GM19395 (cell line): ENCODE results near the gene TBX10.
"Not testable (repeated sequence)": the region's sequence is repeated elsewhere in the genome, so short reads cannot be mapped to it uniquely, and the experiment has no call there.

Source experiments
- ATAC-seq: cut with Tn5 transposase; IDR thresholded peaks from one replicate; pipeline ENCODE4 v1.9.1; 2021; ENCODE audit warnings: mild to moderate bottlenecking, moderate library complexity; ENCODE audit not compliant: unreplicated experiment

TBX10 gene

DNA sequence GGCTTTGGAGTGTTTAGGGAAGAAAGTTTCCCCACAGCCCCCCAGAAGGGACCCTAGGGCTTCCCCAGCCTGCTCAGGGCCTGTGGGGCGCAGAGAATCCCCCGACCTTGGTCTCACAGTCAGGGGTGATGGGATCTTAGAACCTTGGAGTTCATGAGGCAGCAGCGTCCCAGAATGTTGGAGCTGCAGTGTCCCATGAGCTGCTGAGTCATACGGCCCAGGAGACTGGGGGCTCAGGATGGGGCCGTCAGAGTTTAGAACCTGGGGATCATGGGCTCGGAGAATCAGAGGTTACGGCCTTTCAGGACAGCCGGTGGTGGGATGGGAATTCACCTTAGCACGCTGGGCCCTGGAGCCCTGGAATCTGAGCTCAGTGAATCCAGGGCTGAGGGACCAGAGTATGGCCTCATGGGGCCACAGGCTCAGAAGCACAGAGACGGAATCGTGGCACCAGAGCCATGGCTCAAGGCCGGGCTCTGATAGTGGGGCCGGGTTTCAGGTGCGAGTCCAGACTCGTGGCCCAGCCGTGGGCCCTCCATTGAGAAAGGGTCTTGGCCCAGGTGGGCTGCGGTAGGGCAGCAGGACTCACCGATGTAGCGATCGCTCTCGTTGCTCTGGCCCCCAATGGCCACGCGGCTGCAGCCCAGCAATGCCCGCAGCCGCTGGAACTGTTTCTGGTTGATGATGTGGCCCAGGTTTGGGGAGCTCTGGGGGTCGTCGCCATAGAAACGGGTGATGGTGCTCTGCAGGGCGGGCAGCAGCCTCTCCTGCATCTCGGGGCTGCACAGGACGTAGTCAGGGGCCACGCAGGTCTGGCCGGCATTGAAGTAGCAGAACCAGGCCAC, 25.4 kb upstream of the TBX10 start:
- no peak for ATAC-seq

DNA sequence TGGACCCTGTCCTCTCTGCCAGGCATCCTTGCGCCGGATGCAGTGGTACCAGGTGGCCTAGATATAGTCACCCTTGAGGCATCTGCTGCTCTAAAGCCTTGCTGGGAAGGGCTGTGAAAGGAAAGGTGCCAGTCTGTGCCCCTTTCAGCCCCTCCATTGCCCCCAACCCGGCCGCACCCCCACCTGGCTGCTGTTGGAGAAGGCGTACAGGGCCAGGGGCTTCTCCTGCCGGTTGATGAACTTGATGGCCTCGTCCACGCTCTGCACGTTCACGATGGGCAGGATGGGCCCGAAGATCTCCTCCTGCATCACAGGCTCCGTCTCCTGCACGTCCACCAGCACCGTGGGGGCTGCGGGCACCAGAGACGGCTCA, 24.6 kb upstream of the TBX10 start:
- no peak for ATAC-seq

- no peak for ATAC-seq
Observed at GRCh38 chr11:67663532-67664212, 24.1 kb upstream of the TBX10 start.

- no peak for ATAC-seq
Observed at GRCh38 chr11:67662835-67663531, 23.4 kb upstream of the TBX10 start.

GRCh38 chr11:67662142-67662834, 22.7 kb upstream of the TBX10 start:
- no peak for ATAC-seq

- not testable (repeated sequence) for ATAC-seq
Observed at GRCh38 chr11:67660752-67661151, 21.2 kb upstream of the TBX10 start.

DNA sequence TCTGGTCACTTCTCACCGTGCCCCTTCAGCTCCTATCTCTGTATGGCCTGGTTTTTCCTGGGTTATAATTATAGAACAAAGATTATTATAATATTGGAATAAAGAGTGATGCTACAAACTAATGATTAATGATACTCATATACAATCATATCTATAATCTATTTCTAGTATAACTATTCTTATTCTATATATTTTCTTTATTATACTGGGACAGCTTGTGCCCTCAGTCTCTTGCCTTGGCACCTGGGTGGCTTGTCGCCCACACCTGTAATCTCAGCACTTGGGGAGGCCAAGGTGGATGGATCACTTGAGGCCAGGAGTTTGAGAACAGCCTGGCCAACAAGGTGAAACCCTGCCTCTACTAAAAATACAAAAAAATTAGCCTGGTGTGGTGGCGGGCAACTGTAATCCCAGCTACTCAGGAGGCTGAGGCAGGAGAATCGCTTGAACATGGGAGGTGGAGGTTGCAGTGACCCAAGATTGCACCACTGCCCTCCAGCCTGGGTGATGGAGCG, 20.1 kb upstream of the TBX10 start:
- not testable (repeated sequence) for ATAC-seq

DNA sequence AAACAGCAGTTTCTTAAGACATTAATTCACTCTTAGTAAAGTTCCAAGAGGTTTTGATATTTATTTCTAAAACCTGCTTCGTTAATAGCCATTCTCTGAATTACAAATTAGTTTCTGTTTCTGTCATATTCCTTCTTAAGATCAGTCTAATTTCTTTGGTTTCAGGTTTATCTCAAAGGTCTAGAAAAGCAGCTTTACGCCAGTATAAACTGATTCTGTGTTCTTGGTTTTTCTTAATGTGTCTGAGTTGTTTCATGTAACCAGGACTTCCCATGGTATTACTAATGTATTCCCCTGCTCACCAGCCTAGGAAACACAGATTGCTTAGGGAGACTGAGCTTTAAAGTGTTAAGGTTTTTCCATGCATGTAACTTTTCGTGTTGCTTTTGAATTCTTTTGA, 17.7 kb upstream of the TBX10 start:
- no peak for ATAC-seq

DNA sequence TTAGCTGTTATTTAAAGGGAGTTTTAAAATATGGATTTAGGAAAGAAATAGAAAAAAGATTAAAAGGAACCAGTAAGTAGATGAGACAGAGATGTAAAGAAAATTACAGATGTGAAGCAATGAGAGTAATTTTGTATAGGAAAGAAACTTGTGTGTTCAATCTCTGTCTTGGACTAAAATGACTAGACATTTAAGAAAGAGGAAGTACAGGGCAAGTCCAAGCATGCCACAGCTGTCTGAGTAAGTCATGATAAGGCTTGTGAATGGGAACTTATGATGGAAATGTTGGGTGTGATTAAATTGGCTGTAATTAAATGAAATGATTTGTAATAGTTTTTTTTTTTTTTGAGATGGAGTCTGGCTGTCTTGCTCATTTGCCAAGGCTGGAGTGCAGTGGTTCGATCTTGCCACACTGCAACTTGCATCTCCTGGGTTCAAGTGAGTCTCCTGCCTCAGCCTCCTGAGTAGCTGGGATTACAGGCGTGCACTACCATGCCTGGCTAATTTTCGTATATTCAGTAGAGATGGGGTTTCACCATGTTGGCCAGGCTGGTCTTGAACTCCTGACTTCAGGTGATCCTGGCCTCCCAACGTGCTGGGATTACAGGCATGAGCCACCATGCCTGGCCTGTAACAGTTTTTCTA, 16.8 kb upstream of the TBX10 start:
- no peak for ATAC-seq

DNA sequence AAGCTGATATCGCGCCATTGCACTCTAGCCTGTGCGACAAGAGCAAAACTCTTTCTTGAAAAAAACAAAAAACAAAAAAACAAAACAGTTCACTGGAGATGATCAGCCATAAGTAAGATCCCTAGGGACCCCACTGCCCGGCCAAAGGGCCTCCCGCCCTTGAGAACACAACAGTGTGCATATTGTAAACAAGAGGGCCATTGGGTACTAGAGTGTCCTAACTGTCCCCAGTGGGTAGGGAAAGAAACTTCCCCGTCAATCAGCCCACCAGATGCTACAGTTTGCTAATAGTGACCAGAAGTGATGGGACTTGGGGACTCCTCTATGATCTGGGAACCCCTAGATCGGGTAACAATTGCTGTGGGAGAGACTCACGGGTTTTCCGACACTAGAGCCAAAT, 14.7 kb upstream of the TBX10 start:
- no peak for ATAC-seq

DNA sequence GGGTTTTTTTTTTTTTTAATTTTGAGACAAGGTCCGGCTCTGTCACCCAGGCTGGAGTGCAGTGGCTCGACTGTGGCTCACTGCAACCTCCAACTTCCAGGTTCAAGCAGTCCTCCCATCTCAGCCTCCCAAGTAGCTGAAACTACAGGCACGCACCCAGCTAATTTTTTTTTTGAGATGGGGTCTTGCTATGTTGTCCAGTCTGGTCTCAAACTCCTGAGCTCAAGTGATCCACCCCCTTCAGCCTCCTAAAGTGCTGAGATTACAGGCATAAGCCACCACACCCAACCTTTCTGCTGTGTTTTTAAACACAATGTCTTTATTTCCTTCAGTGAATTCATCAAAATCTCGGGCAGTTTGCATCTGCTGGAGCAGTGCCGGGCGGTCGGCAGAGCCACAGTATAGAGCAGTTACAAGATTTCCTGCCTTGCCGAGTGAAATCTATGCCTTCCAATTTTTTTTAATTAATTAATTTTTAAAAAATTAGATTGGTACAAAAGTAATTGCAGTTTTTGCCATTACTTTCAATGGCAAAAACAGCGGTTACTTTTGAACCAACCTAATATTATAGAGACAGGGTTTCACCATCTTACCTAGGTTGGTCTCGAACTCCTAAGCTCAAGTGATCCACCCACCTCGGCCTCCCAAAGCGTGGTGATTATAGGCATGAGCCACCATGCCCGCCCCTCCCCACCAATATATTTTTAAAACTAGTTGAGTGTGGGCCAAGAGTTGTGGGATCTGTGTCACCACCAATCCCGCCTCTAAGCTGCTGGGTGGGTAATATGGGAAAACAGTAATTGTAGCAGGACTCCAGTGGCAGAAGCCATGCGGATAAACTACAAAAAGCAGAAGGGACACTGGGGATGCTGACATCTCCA, 13.6 kb upstream of the TBX10 start:
- no peak for ATAC-seq

GRCh38 chr11:67651976-67652781, 12.6 kb upstream of the TBX10 start:
- no peak for ATAC-seq

DNA sequence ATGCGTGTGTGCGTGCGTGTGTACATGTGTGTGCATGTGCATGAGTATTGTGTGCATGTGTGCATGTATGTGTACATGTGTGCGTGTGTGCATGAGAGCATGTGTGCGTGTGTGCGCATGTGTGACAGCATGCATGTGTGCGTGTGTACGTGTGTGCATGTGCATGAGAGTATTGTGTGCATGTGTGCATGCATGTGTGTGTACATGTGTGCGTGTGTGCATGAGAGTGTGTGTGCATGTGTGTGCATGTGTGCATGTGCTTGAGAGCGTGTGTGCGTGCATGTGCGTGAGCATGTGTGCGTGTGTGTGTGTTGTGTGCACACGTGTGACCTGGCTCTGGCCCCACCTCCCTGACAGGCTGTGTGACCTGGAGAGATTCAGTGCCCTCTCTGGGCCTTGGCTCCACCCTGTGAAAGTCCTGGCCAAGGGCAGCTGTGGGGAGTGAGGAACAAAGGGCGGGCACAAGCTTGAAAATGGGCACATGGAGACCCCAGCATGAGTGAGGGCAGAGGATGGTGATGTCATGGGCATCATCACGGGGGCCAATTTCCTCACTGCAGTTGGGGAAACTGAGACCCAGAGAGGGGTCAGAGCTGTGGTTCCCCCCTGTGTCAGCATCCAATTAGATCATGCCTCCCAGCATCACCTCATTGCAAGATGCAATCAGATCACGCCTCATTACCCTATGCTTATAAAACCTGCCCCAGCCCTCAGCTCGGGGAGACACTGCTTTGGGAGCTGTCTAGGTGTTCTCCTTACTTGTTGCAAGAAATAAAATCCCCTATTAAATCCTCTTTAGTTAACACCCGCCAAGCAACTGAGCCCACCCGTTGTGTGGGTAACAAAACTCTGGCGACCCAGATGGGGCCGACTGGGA, 10.3 kb upstream of the TBX10 start:
- ATAC-seq = no peak

DNA sequence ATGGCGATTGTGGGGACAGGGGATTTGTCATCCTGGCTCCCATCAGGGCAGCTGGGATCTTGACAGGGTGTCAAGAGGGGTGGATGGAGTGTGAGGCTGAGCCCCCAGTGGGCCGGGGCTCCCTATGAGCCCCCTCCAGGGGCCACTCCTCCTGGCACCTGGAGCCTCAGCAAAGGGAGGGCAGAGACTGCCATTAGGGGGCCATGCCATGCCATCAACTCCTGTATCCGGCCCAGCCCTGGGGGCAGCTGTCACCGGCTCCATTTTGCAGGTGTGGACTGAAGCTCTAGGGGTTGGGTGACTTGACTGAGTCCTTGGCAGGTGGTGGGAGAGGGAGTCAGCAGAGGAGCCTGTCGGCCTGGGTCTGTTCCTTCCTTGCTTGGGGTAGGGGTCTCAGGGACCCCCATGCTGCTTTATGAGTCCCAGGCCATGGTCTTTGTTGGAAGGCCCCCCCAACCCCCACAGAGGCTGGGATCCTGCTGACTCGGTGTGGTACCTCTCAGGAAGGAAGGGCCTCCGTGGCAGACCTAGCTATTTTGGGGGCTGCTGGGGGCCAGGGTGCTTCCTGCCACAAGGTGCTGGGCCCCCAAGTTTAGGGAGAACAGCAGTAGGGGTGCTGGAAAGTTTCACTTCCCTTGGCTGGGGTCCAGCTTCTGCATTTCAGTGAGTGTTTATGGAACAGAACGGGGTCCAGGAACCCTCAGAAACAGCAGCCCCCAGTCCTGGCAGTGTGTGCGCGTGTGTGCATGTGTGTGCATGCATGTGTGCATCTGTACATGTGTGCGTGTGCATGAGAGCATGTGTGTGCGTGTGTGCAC, 9.4 kb upstream of the TBX10 start:
- ATAC-seq = no peak

DNA sequence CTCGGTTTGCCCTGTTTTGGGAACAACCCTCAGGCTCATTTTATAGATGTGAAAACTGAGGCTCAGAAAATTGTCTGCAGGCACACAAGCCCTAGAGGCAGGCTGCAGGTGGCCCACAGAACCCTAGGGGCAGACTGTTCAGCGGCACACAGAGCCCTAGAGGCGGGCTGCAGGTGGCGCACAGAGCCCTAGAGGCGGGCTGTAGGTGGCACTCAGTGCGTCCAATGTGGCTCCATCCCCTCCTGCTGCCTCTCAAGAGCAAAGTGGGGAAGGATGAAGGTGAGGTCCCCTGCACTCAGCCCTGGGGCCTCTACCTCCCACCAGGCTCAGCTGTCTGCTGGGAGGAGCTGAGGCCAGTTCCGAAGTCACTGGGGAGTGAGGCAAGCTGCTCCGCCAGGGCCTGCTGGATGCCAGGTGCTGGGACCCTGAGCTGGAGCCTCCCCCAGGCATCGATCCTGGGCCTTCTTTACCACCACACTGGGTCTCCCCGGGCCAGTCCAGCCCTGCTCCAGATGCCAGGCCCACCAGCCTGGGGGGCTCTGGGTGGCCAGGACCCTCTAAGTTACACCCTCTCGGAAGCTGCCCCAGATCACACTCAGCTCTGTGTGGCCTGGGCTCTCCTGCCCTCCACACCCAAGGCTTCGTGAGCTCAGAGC, 8.7 kb upstream of the TBX10 start:
- ATAC-seq = peak; percentile 62

DNA sequence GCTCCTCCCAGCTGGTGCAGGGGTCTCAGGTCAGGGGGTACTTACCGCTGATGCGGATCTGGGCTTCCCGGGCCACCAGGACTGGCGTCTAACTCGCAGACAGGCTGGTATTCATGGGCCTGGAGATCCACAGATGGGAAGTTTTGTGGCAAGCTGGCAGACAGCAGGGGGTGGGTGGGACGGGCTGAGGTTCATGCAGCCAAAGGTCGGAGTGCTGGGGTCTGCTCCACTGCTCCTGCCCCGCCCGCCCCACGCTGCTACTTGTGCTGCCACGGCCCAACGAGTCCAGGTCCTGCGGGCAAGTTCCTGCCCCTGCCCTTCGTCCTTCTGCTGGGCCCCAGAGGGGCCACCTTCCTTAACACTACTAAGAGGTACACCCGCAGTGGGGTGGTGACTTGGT, 7.9 kb upstream of the TBX10 start:
- no peak for ATAC-seq
